Omental fat pad (tissue), 4 donors: ENCODE data around the gene DPYD. TPM values are rescaled to one million over a fixed set of nuclear protein-coding genes. Genes with fewer than 3 reads are reported as not detected.

Source experiments
- ATAC-seq: fragments of 150-250 bp; one replicate; pipeline ENCODE4 v1.9.1; 2016; ENCODE audit warnings: mild to moderate bottlenecking, moderate library complexity; ENCODE audit not compliant: low FRiP score
- DNase-seq: peaks from one replicate; pipeline ENCODE4 v3.0.0-alpha.2; 2019; ENCODE audit warnings: low spot score
- CTCF ChIP-seq, 3 donors: fragments of 450-650 bp; IDR thresholded peaks; one replicate each; pipeline ENCODE4 v1.5.1; 2016 to 2017; ENCODE audit warnings: antibody characterized with exemption in 3 of 3, mild to moderate bottlenecking in 3 of 3, moderate library complexity in 2 of 3
- total RNA-seq, 4 donors: library from RNA; depleted of rRNA; stranded (reverse); fragments of >200 nt; gene quantifications; one replicate each; pipeline ENCODE4 v1.1.0, GENCODE V29; 2016

Gene DPYD
- total RNA-seq, 4 donors from 2014 or later = 52.5 to 86.4 (median 60.3) TPM

- ATAC-seq (no peak), DNase-seq (no peak)
- no peak for TF ChIP-seq CTCF (IDR thresholded peaks at IDR 0.05)
Measured at GRCh38 chr1:97095764-97096163, 825.1 kb downstream of the DPYD start.

- ATAC-seq = no peak
- no peak for TF ChIP-seq CTCF (IDR thresholded peaks at IDR 0.05)
Measured at GRCh38 chr1:97094247-97094972, 826.4 kb downstream of the DPYD start.

GRCh38 chr1:97093741-97094140 is 827.1 kb downstream of the DPYD start:
- DNase-seq = no peak
- TF ChIP-seq CTCF (IDR thresholded peaks at IDR 0.05) = no peak
- no peak for ATAC-seq

More at GRCh38 chr1:97094247-97094972, 826.4 kb downstream of the DPYD start:
- DNase-seq = no peak

GRCh38 chr1:97092824-97093223 is 828.0 kb downstream of the DPYD start:
- ATAC-seq = no peak
- TF ChIP-seq CTCF (IDR thresholded peaks at IDR 0.05) = no peak
- no peak for DNase-seq

GRCh38 chr1:97091679-97092078 is 829.2 kb downstream of the DPYD start:
- ATAC-seq (no peak), DNase-seq (no peak)
- no peak for TF ChIP-seq CTCF (IDR thresholded peaks at IDR 0.05)

GRCh38 chr1:97091263-97091662 is 829.6 kb downstream of the DPYD start:
- ATAC-seq (no peak), DNase-seq (no peak)
- no peak for TF ChIP-seq CTCF (IDR thresholded peaks at IDR 0.05)

- no peak for TF ChIP-seq CTCF (IDR thresholded peaks at IDR 0.05)
Measured at GRCh38 chr1:97090725-97091124, 830.1 kb downstream of the DPYD start.

More at GRCh38 chr1:97090725-97091124, 830.1 kb downstream of the DPYD start:
- ATAC-seq = no peak
- DNase-seq = no peak
